ENCODE results near the gene ATOX1.

DNA sequence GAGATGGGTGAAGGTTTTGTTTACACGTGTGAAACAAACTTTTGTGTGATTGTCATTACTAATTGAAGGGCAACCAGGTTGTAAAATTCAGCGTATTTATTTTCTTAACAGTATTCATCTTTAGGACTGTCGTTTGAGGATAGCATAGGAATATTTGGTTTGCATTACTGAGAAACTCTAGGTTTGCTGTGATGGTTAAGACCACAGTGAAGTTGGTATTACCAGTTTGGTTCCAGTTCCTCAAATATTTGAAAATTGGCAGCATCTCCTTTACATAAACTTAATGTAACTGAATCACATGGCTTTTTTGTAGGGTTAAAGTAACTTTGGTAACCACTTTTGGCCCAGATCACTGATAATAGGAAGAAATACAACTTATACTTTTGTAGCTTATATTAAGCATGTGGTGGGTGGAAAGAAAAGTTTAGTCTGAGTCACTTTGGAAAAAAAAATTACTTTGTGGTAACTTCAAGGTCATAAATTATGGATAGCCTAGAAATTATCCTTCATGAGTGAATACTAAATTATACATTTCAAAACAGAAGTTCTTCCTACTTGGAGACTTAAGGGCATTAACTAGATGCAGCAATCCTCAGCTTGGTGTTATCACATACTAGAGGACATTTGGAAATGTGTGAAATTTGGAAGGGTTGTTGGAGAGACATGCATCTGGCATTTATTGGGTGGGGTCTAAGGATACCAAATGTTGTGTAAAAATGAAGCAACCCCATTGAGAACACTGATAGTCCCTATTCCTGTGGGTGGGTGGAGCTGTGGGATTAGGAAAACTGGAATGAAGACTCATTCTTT lies 47.2 kb upstream of the ATOX1 start:
- TF ChIP-seq, protein P1, sequence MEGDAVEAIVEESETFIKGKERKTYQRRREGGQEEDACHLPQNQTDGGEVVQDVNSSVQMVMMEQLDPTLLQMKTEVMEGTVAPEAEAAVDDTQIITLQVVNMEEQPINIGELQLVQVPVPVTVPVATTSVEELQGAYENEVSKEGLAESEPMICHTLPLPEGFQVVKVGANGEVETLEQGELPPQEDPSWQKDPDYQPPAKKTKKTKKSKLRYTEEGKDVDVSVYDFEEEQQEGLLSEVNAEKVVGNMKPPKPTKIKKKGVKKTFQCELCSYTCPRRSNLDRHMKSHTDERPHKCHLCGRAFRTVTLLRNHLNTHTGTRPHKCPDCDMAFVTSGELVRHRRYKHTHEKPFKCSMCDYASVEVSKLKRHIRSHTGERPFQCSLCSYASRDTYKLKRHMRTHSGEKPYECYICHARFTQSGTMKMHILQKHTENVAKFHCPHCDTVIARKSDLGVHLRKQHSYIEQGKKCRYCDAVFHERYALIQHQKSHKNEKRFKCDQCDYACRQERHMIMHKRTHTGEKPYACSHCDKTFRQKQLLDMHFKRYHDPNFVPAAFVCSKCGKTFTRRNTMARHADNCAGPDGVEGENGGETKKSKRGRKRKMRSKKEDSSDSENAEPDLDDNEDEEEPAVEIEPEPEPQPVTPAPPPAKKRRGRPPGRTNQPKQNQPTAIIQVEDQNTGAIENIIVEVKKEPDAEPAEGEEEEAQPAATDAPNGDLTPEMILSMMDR (IDR thresholded peaks at IDR 0.05): no peak
- TF ChIP-seq SIN3A (IDR thresholded peaks at IDR 0.05; ENCODE audit: borderline replicate concordance, insufficient read depth, low read depth, low read length): no peak
